GM12875 (cell line): ENCODE measurements around the gene TBRG4.

Experiments used
- H3K4me3 ChIP-seq: one replicate; pipeline ENCODE4 v1.5.1; 2011; ENCODE audit warnings: low read depth, low read length, control low read depth
- CTCF ChIP-seq: IDR thresholded peaks from 2 replicates; pipeline ENCODE4 v1.5.1; 2011; ENCODE audit warnings: low read depth, mild to moderate bottlenecking, control low read depth, inconsistent platforms, low read length, moderate library complexity, borderline replicate concordance; ENCODE audit not compliant: insufficient read depth

The TBRG4 gene

GRCh38 chr7:45088146-45088701 is 23.3 kb downstream of the TBRG4 start:
- H3K4me3 ChIP-seq = no peak overlapping the region
- no peak for TF ChIP-seq CTCF

- H3K4me3 ChIP-seq = no peak overlapping the region
- TF ChIP-seq CTCF = no peak
These were observed 24.0 kb downstream of the TBRG4 start for GRCh38 chr7:45087301-45088145.

DNA sequence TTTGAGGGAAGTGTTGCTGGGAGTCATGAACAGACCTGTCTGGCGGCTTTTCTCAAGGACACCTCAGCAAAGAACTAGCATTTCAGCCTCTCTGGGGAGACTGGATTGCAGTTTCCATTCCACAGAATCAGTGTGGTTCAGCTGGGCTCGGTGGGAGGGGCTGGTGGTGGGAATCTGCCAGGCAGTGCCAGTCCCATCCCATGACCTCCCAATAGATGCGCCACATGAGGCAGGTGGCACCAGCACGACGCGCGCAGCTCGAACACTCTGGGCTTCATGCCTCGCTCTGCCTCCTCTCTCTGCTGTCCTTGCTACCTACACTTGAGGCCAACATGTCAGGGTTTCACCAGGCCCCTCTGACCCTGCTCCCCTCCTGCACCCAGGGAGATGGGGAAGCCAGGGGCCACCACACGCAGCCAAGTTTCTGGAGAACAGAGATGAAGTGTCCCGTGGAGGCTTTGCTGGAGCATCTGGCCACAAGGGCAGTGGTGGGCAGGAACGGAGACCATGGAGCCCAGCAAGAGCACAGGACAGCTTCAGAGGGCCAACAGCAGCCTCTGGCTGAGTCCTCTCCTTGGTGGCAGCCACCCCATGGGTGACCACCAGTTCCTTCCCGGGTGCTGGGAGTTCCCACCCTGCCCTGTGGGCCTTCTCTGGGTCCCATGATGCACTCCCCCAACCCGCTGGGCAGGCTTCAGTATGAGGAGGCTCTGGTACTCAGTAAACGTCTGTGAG is 25.0 kb downstream of the TBRG4 start:
- H3K4me3 ChIP-seq = no peak overlapping the region
- TF ChIP-seq CTCF = no peak

- no peak for TF ChIP-seq CTCF
- H3K4me3 ChIP-seq = no peak overlapping the region
These were observed 25.8 kb downstream of the TBRG4 start for GRCh38 chr7:45085619-45086200.

- no peak for TF ChIP-seq CTCF
These were observed 26.4 kb downstream of the TBRG4 start for GRCh38 chr7:45084901-45085618.

GRCh38 chr7:45084336-45084735 is 27.2 kb downstream of the TBRG4 start:
- TF ChIP-seq CTCF = no peak
- no peak overlapping the region for H3K4me3 ChIP-seq

More at GRCh38 chr7:45084901-45085618, 26.4 kb downstream of the TBRG4 start:
- H3K4me3 ChIP-seq = no peak overlapping the region
